Caki2 (cell line): ENCODE measurements around the gene DOK5. TPM values are rescaled to one million over a fixed set of nuclear protein-coding genes. Genes with fewer than 3 reads are reported as not detected.
A peak's percentile ranks its signal among the peaks of the same experiment; 100 is the strongest.

ENCODE experiments used
- DNase-seq: peaks from one replicate; pipeline ENCODE4 v3.0.0-alpha.2; 2015; ENCODE audit warnings: low read depth
- in situ Hi-C: cut with HindIII; loops from 2 replicates; pipeline ENCODE4 v1.10.0; 2016; ENCODE audit warnings: low sequenced_read_pairs, low pct_unique_long_range_greater_than_20kb, mixed read lengths
- total RNA-seq: library from RNA; depleted of rRNA; stranded (reverse); fragments of >200 nt; shearing (Covaris generic); gene quantifications from 2 replicates; pipeline ENCODE4 v1.2.3, GENCODE V29; 2014; ENCODE audit warnings: low replicate concordance

The DOK5 gene
- total RNA-seq, 1 experiment from 2014 or later = 3.5 TPM

DNA sequence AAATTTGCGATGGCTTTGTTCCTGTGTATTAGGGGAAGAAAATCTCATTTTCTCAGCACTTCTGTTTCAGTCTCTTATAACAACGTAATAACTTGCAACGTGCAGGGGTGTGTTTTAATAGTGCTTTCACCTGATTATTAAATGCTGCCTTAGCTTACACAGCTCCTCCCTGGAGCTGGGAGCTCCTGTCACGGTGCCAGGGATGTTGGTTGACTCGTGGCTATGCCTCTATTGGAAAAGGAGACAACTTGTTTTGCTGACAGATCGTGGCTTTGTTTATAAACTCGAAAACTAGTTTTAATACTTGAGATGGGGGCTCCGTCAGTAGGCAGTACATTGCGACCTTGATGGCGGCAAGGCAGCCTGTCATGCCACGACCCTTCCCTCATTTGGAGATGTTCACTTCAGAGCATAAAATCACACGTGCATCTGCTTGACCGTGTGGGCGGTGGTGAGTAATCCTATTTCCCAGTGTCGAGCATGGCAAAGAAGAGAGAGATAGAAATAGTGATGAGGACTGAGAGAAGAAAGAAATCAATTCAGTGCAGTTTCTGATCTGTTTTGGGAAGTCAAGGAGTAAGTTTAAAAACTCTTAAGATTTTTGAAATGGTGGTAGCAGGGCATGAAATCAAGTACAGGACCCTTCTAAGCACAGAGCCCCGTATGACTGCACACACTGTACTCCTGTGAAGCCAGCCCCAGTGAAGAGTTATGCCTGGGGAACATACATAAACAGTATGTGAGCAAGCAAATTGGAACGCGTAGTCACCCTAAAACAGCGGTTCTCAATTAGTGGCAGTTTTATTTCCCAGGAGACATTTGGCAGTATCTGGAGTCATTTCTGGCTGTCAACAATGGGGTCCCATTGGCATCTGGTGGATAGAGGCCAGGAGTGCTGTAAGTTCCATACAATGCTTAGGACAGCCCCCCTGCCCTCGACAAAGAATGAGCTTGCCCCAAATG, 147.2 kb downstream of the DOK5 start:
- no peak for DNase-seq

GRCh38 chr20:54623991-54624569, 148.7 kb downstream of the DOK5 start:
- no peak for DNase-seq
- in situ Hi-C loops = no loop called here

More for the DNA sequence above, 147.2 kb downstream of the DOK5 start:
- in situ Hi-C loops = no loop called here

DNA sequence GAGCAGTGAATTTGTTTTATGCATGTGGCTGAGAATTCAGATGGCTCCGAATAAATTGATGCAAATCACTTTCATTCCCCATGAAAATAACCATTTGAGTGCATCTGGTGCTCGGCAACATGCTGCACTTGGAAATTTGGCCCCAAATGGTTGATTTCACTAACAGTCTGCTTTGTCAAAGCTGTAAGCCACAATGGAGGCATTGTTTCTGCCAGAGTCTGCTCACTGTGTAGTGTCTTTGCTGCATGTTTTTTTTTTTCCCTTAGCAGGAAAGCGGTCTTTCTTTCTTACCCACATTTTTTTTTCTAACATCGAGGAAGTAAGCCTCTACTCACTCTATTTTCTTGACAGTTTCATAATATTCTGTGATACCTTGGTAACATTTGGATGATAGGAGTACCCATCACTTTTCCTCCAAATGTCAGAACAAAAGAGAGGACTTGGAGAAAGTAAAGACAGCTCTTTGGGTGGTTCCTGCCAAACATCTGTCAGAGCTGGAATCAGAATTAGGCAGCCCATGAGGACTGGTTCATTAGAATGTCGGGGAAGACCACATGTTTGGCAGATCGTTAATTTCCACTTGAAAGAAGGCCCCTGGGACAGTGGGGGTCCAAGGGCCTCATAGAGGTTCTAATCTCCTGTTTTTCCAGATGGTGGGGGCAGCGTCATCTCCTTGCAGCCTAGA, 149.5 kb downstream of the DOK5 start:
- in situ Hi-C loops = no loop called here
- DNase-seq = no peak

DNA sequence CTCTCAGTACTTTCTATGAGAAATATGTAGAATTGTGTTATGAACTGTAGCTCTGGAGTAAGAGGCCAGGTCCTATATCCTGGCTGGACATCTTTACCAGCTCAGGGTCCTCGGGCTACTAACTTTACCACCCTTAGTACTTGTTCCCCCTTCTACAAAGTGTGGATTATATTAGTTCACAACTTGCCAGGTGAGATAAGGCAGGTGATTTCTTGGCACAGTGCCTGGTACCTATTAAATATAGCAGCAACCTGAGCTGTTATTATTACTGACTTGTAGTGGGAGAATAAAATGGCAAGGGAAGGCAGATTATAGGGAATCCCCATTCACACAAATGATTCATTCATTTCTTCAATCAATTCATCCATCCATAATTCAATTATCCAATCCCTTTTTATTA, 150.1 kb downstream of the DOK5 start:
- no peak for DNase-seq
- in situ Hi-C loops = no loop called here

GRCh38 chr20:54626126-54626525, 150.7 kb downstream of the DOK5 start:
- in situ Hi-C loops = no loop called here
- DNase-seq = no peak

GRCh38 chr20:54629632-54630031, 154.2 kb downstream of the DOK5 start:
- in situ Hi-C loops = no loop called here

DNA sequence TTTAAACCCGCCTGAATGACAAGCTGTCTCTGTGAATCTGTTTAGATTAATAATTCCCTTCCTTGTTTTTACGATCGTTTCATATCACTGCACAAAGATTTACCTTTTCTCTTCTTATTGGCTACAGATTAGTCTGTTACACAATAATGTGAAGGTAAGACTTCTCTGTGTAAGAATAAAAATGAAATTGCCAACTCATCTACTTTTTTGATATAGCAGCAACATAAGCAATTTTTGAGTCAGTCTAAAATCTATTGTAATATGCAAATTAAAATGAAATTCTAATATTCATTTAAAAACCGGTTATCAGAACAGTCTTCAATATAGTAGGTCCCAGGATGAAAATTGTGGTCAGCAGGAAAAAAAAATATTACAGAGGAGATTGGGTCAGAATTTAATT, 155.2 kb downstream of the DOK5 start:
- no peak for DNase-seq
- in situ Hi-C loops = no loop called here

More at GRCh38 chr20:54629632-54630031, 154.2 kb downstream of the DOK5 start:
- DNase-seq = no peak

DNA sequence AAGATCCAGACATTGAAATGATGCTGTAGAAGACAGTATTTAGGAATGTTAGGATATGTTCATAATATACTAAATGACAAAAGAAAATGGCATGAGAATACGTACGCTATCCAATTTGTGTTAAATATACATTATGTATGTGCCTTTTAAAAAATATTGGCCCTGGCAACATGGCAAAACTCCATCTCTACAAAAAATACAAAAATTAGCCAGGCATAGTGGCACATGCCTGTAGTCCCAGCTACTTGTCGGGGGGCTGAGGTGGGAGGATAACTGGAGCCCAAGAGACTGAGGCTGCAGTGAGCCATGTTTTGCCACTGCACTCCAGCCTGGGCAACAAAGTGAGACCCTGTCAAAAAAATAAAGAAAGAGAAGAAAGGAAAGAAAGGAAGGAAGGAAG, 155.7 kb downstream of the DOK5 start:
- in situ Hi-C loops = no loop called here
- no peak for DNase-seq

GRCh38 chr20:54633374-54634355, 158.3 kb downstream of the DOK5 start:
- in situ Hi-C loops = no loop called here
- no peak for DNase-seq

DNA sequence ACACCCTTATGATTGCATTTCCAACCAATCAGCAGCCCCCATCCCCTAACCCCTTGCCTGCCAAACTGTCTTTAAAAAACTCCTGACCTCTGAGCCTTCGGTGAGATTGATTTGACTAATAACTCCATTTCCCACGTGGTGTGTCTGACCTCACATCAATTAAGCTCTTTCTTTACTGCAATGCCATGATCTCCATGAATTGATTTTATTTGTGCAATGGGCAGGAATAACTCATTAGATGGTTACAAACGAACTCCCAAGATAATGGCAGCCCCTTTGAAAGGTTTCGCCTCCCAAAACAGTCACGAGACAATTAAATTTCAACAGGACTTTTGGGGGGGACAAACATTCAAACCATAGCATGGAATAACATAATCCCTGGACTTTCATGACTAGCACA, 161.2 kb downstream of the DOK5 start:
- in situ Hi-C loops = no loop called here
- DNase-seq = no peak

DNA sequence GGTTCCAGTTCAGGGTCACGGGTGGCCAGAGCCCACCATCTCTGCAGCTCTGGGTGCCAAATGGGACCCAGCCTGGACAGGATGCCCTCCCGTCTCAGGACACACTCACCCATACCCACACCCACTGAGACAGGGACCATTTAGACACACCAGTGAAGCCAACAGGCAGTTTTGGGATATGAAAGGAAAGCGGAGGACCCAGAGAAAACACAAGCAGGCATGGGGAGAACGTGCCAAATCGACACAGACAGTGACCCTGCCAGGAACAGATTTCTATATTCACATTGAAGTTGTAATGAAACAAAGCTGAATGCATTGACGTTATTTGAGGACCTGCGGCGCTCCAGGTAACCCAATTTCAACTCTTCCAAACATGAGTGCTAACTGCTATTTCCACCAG, 164.5 kb downstream of the DOK5 start:
- in situ Hi-C loops = no loop called here

GRCh38 chr20:54640800-54641199, 165.4 kb downstream of the DOK5 start:
- in situ Hi-C loops = no loop called here
- no peak for DNase-seq

More for the DNA sequence above, 164.5 kb downstream of the DOK5 start:
- DNase-seq = no peak

GRCh38 chr20:54642864-54643667, 167.7 kb downstream of the DOK5 start:
- DNase-seq = no peak
- in situ Hi-C loops = no loop called here

DNA sequence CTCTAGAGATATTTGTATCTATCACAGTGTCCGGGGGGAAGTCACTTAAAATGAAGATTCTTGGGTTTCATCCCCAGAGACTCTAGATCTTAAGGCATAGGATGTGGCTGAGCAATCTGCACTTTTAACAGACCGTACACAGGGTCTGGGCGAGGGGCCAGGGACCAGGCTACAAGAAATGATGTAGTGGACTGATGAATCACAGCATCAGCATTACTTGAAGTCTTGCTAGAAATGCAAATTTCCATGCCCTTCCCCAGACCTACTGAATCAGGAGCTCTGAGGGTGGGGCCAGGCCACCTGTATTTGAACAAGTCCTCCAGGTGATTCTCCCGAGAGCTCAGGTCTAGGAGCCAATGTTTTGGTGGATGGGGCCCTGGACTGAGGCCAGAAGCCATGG, 168.4 kb downstream of the DOK5 start:
- no peak for DNase-seq
- in situ Hi-C loops = no loop called here

- in situ Hi-C loops = no loop called here
- DNase-seq = peak; percentile 61
These were observed 170.2 kb downstream of the DOK5 start for GRCh38 chr20:54645445-54646155.

- DNase-seq = no peak
- in situ Hi-C loops = no loop called here
These were observed 170.7 kb downstream of the DOK5 start for GRCh38 chr20:54646156-54646517.
